Caco-2 (cell line): ENCODE data around the gene IRX4. TPM values are rescaled to one million over a fixed set of nuclear protein-coding genes. Genes with fewer than 3 reads are reported as not detected.
A peak's percentile ranks its signal among the peaks of the same experiment; 100 is the strongest.

Source experiments
- BruUV-seq: library from RNA; stranded (reverse); fragments of 400-500 nt; replicated peaks from 2 replicates; lab custom pipeline; 2021; lab: Mats Ljungman, UMichigan
- CTCF ChIA-PET: fragments of 300-600 bp; sonication (Branson Sonifier 250); formaldehyde crosslinking; loops from one replicate; lab custom pipeline; 2022; ENCODE audit warnings: antibody characterized with exemption; lab: Charles Lee
- POLR2A ChIA-PET: fragments of 300-600 bp; sonication (Branson Sonifier 250); formaldehyde crosslinking; loops from one replicate; lab custom pipeline; 2022; ENCODE audit warnings: antibody characterized with exemption; lab: Charles Lee
- DNase-seq, 2 experiments: peaks; one replicate each; pipeline versions ENCODE4 v3.0.0 to v3.0.0-alpha.2; 2020 to 2022
- H3K27me3 ChIP-seq: replicated peaks from 2 replicates; pipeline ENCODE4 v1.6.0; 2011; ENCODE audit warnings: low read length; ENCODE audit not compliant: control insufficient read depth, insufficient read depth
- H3K36me3 ChIP-seq: 2 replicates; pipeline ENCODE4 v1.5.1; 2011; ENCODE audit warnings: low read length; ENCODE audit not compliant: control insufficient read depth, insufficient read depth
- H3K4me1 ChIP-seq: fragments of 250-450 bp; sonication (Bioruptor Pico); 2 replicates; pipeline ENCODE4 v1.5.1; 2020; ENCODE audit warnings: mild to moderate bottlenecking
- H3K4me3 ChIP-seq: 2 replicates; pipeline ENCODE4 v1.5.1; 2011; ENCODE audit warnings: low read depth, mild to moderate bottlenecking, control low read depth, low read length
- H3K9me3 ChIP-seq: fragments of 250-450 bp; sonication (Bioruptor Pico); 2 replicates; pipeline ENCODE4 v1.5.1; 2020; ENCODE audit warnings: mild to moderate bottlenecking, moderate library complexity
- H3K27ac Mint-ChIP-seq: one replicate; pipeline ENCODE4 v1.8.0; 2022; ENCODE audit warnings: mixed read lengths; ENCODE audit not compliant: unreplicated experiment
- H3K27me3 Mint-ChIP-seq: one replicate; pipeline ENCODE4 v1.8.0; 2022; ENCODE audit warnings: mixed read lengths; ENCODE audit not compliant: insufficient read depth, unreplicated experiment
- H3K36me3 Mint-ChIP-seq: one replicate; pipeline ENCODE4 v1.8.0; 2022; ENCODE audit warnings: mild to moderate bottlenecking, mixed read lengths; ENCODE audit not compliant: insufficient read depth, unreplicated experiment
- H3K4me1 Mint-ChIP-seq: one replicate; pipeline ENCODE4 v1.8.0; 2022; ENCODE audit warnings: low read depth, mixed read lengths; ENCODE audit not compliant: unreplicated experiment
- H3K4me3 Mint-ChIP-seq: one replicate; pipeline ENCODE4 v1.8.0; 2022; ENCODE audit warnings: mild to moderate bottlenecking, moderate library complexity, mixed read lengths; ENCODE audit not compliant: unreplicated experiment
- H3K9me3 Mint-ChIP-seq: one replicate; pipeline ENCODE4 v1.8.0; 2022; ENCODE audit warnings: mixed read lengths; ENCODE audit not compliant: unreplicated experiment
- CTCF ChIP-seq, 2 experiments: fragments of 200-600 bp in 1 of 2; IDR thresholded peaks; 1 replicate in 1 of 2; 2 replicates in 1 of 2; pipeline versions ENCODE4 v1.5.1 to v1.8.0; 2011 to 2022; ENCODE audit warnings: antibody characterized with exemption in 1 of 2, control low read depth in 1 of 2, inconsistent platforms in 1 of 2, low read depth in 1 of 2, low read length in 1 of 2, mild to moderate bottlenecking in 1 of 2, moderate library complexity in 1 of 2; ENCODE audit not compliant: insufficient read depth in 1 of 2, severe bottlenecking in 1 of 2, unreplicated experiment in 1 of 2
- intact Hi-C: fragments of 100-400 bp; cut with micrococcal nuclease; formaldehyde crosslinking; loops from one replicate; pipeline ENCODE4 v1.10.0; 2022; ENCODE audit not compliant: unreplicated experiment
- total RNA-seq: library from RNA; stranded (reverse); gene quantifications from 2 replicates; pipeline ENCODE4 v1.2.3, GENCODE V29; 2022

The IRX4 gene
- total RNA-seq, 1 experiment from 2014 or later = not detected

- no peaks in the 10 kb centered on the region for H3K4me1 ChIP-seq
- TF ChIP-seq CTCF (IDR thresholded peaks at IDR 0.05; ENCODE audit: insufficient read depth in 1 of 2, low read depth in 1 of 2, low read length in 1 of 2, severe bottlenecking in 1 of 2, unreplicated experiment in 1 of 2) = no peak
- POLR2A ChIA-PET = no interaction called here
- CTCF ChIA-PET = no interaction called here
- no peaks in the 10 kb centered on the region for H3K36me3 Mint-ChIP-seq
- H3K27ac Mint-ChIP-seq = no peak overlapping the region
- H3K4me3 ChIP-seq = no peak overlapping the region
- H3K9me3 ChIP-seq = no peaks in the 10 kb centered on the region
- H3K36me3 ChIP-seq = no peaks in the 10 kb centered on the region
- no peaks in the 10 kb centered on the region for H3K9me3 Mint-ChIP-seq
- intact Hi-C loops = no loop called here
- no peak overlapping the region for H3K4me3 Mint-ChIP-seq
- DNase-seq = peak in 1 of 2 experiments; percentile 14
- no TSS peak for BruUV-seq
- peaks cover 5% of the 10 kb centered on the region for H3K27me3 Mint-ChIP-seq
- H3K4me1 Mint-ChIP-seq = no peaks in the 10 kb centered on the region
- H3K27me3 ChIP-seq = no peaks in the 10 kb centered on the region
Observed at GRCh38 chr5:1913578-1913977, 30.9 kb upstream of the IRX4 start.

GRCh38 chr5:1912951-1913565, 30.3 kb upstream of the IRX4 start:
- intact Hi-C loops = no loop called here
- TF ChIP-seq CTCF (IDR thresholded peaks at IDR 0.05; ENCODE audit: insufficient read depth in 1 of 2, low read depth in 1 of 2, low read length in 1 of 2, severe bottlenecking in 1 of 2, unreplicated experiment in 1 of 2) = no peak
- H3K27ac Mint-ChIP-seq = no peak overlapping the region
- no TSS peak for BruUV-seq
- H3K4me3 Mint-ChIP-seq = no peak overlapping the region
- Histone ChIP-seq H3K4me3 (no peak overlapping the region), H3K36me3 (no peaks in the 10 kb centered on the region), H3K4me1 (no peaks in the 10 kb centered on the region), H3K27me3 (no peaks in the 10 kb centered on the region), H3K9me3 (no peaks in the 10 kb centered on the region)
- CTCF ChIA-PET = no interaction called here
- H3K27me3 Mint-ChIP-seq = peaks cover 7% of the 10 kb centered on the region
- no peaks in the 10 kb centered on the region for H3K36me3 Mint-ChIP-seq
- H3K4me1 Mint-ChIP-seq = no peaks in the 10 kb centered on the region
- H3K9me3 Mint-ChIP-seq = no peaks in the 10 kb centered on the region
- peak in 1 of 2 experiments; percentile 14 for DNase-seq
- POLR2A ChIA-PET = no interaction called here

GRCh38 chr5:1911773-1912235, 29.1 kb upstream of the IRX4 start:
- intact Hi-C loops = no loop called here
- Histone ChIP-seq H3K4me3 (no peak overlapping the region), H3K4me1 (no peaks in the 10 kb centered on the region), H3K9me3 (no peaks in the 10 kb centered on the region), H3K27me3 (no peaks in the 10 kb centered on the region), H3K36me3 (no peaks in the 10 kb centered on the region)
- Mint-ChIP-seq H3K27me3 (peaks cover 12% of the 10 kb centered on the region), H3K36me3 (no peaks in the 10 kb centered on the region), H3K4me1 (no peaks in the 10 kb centered on the region), H3K27ac (no peak overlapping the region), H3K4me3 (no peak overlapping the region), H3K9me3 (no peaks in the 10 kb centered on the region)
- no peak for TF ChIP-seq CTCF (IDR thresholded peaks at IDR 0.05; ENCODE audit: insufficient read depth in 1 of 2, low read depth in 1 of 2, low read length in 1 of 2, severe bottlenecking in 1 of 2, unreplicated experiment in 1 of 2)
- ChIA-PET POLR2A (no interaction called here), CTCF (no interaction called here)
- DNase-seq = peak in 1 of 2 experiments; percentile 9
- BruUV-seq = no TSS peak
